Midbrain (tissue), 1 donor: ENCODE results near the gene KLHDC8B.

Source experiments
- DNase-seq: peaks from one replicate; lab custom pipeline; 2025; lab: John Stamatoyannopoulos, UW

Gene KLHDC8B

GRCh38 chr3:49158792-49159191 lies 12.6 kb upstream of the KLHDC8B start:
- no peak for DNase-seq

- DNase-seq: no peak
These were observed 10.2 kb upstream of the KLHDC8B start for GRCh38 chr3:49161197-49161596.

- no peak for DNase-seq
These were observed 9.4 kb upstream of the KLHDC8B start for GRCh38 chr3:49161808-49162530.

- no peak for DNase-seq
These were observed 8.5 kb upstream of the KLHDC8B start for GRCh38 chr3:49162751-49163419.

- DNase-seq: no peak
These were observed 7.8 kb upstream of the KLHDC8B start for GRCh38 chr3:49163609-49164008.

- DNase-seq: no peak
These were observed 6.2 kb upstream of the KLHDC8B start for GRCh38 chr3:49164983-49165720.

- peak; percentile 76 for DNase-seq
These were observed 5.3 kb upstream of the KLHDC8B start, which contains the start of gene CCDC71 for GRCh38 chr3:49165771-49166751. Gene CCDC71, minus strand, starts transcription at chr3:49166331. Its CDS starts 2,123 bp downstream, at chr3:49164208.

GRCh38 chr3:49166752-49167556 lies 4.4 kb upstream of the KLHDC8B start:
- no peak for DNase-seq

GRCh38 chr3:49170744-49171118 lies 667 bp upstream of the KLHDC8B start:
- no peak for DNase-seq

GRCh38 chr3:49171775-49172500 lies 540 bp downstream of the KLHDC8B start:
- DNase-seq: no peak

- DNase-seq: no peak
These were observed 1.2 kb downstream of the KLHDC8B start for GRCh38 chr3:49172551-49173041.

- no peak for DNase-seq
These were observed 1.9 kb downstream of the KLHDC8B start for GRCh38 chr3:49173116-49173791.

GRCh38 chr3:49173792-49174170 lies 2.4 kb downstream of the KLHDC8B start:
- DNase-seq: no peak

- no peak for DNase-seq
These were observed 3.1 kb downstream of the KLHDC8B start for GRCh38 chr3:49174397-49174985.

- no peak for DNase-seq
These were observed 4.1 kb downstream of the KLHDC8B start for GRCh38 chr3:49175530-49175929.

GRCh38 chr3:49177073-49177472 lies 5.7 kb downstream of the KLHDC8B start:
- no peak for DNase-seq

GRCh38 chr3:49180116-49180515 lies 8.7 kb downstream of the KLHDC8B start:
- DNase-seq: no peak

- DNase-seq: no peak
These were observed 10.0 kb downstream of the KLHDC8B start for GRCh38 chr3:49181351-49181750.

GRCh38 chr3:49182682-49183081 lies 11.3 kb downstream of the KLHDC8B start:
- DNase-seq: no peak
